Middle frontal gyrus (tissue), 1 donor: ENCODE results near the gene GTF2F2.

Experiments used
- DNase-seq: peaks from one replicate; pipeline ENCODE4 v3.0.0-alpha.2; 2015; ENCODE audit warnings: low spot score; ENCODE audit errors: extremely low spot score

The GTF2F2 gene

GRCh38 chr13:45332831-45333219, 212.5 kb downstream of the GTF2F2 start:
- DNase-seq: no peak

DNA sequence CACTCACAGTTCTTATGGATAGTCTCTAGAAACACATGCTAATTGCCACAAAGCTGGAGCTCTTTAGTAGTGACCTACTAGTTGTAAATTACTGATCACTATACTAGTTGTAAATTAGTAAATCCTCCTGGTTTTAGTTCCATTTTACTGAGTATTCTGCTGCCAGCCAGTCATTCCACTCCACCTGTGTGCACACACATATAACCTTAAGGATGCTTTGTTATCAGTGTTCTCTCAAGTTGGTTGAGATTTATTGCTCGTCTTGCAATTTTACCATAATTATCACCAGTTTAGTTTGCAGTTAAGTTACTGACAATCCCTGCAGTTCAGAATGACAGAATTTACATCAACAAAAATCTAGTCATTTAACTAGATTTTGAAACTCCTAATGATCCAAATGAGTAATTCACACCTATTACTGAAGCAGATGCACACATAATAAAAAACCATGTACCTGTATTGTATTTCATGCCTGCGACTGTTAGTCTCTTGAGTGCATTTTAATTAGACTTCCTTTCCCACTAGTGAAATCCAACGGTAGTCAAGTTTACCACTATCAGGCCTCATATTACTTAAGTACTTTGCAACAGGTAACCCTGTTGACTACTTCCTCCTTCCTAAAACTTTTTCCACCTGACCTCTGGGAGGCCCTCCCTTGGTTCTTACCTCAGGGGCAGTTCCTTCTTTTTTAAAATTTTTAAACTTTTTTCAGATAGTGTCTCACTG, 213.1 kb downstream of the GTF2F2 start:
- no peak for DNase-seq
